Stimulated activated CD8-positive, alpha-beta memory T cell treated with anti-CD3 and anti-CD28 coated beads, Interleukin-15, amount 100 ng/mL, for 1 hour (primary cell): ENCODE data around the gene DMRT2.

Experiments
- DNase-seq: peaks from one replicate; pipeline ENCODE4 v3.0.0-alpha.2; 2020; ENCODE audit warnings: low read depth

DMRT2 gene

GRCh38 chr9:1047591-1048230 is 2.4 kb upstream of the DMRT2 start:
- no peak for DNase-seq

GRCh38 chr9:1048231-1048619 is 1.9 kb upstream of the DMRT2 start:
- DNase-seq: no peak

- DNase-seq: no peak
Observed at GRCh38 chr9:1048811-1049210, 1.3 kb upstream of the DMRT2 start.

GRCh38 chr9:1049641-1050040 is 516 bp upstream of the DMRT2 start:
- DNase-seq: no peak

DNA sequence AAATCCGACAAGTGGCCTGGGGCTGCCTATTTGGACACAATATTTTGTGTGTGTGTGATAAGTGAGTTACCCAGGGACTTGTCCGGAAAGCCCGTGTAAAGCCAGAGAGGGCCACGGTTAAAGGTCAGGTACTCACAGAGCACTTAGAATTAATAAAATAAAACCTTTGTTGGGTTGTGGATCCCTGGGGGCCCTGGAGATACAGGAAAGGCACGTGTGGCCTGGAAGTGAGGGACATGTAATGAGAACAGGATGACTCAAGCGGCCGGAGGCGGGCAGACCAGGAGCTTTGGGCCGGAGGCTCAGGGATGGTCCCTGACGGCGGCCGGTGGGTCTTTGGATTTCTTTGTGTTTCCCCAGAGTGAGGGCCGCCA is 1.0 kb downstream of the DMRT2 start:
- DNase-seq: no peak

DNA sequence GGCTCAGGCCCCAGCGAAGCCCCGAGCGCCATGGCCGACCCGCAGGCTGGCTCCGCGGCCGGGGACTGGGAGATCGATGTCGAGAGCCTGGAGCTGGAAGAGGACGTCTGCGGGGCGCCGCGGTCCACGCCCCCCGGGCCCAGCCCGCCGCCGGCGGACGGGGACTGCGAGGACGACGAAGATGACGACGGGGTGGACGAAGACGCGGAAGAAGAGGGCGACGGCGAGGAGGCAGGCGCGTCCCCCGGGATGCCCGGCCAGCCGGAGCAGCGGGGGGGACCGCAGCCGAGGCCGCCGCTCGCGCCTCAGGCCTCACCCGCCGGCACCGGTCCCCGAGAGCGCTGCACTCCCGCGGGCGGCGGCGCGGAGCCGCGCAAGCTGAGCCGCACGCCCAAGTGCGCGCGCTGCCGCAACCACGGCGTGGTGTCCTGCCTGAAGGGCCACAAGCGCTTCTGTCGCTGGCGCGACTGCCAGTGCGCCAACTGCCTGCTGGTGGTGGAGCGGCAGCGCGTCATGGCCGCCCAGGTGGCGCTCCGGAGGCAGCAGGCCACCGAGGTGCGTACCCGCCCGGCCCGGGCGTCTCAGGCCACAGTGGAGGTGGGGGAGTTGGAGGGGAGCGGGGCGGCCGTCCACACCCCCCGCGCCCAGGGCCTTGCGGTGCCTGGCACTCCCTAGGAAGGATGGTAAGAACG is 1.6 kb downstream of the DMRT2 start:
- DNase-seq: no peak

DNA sequence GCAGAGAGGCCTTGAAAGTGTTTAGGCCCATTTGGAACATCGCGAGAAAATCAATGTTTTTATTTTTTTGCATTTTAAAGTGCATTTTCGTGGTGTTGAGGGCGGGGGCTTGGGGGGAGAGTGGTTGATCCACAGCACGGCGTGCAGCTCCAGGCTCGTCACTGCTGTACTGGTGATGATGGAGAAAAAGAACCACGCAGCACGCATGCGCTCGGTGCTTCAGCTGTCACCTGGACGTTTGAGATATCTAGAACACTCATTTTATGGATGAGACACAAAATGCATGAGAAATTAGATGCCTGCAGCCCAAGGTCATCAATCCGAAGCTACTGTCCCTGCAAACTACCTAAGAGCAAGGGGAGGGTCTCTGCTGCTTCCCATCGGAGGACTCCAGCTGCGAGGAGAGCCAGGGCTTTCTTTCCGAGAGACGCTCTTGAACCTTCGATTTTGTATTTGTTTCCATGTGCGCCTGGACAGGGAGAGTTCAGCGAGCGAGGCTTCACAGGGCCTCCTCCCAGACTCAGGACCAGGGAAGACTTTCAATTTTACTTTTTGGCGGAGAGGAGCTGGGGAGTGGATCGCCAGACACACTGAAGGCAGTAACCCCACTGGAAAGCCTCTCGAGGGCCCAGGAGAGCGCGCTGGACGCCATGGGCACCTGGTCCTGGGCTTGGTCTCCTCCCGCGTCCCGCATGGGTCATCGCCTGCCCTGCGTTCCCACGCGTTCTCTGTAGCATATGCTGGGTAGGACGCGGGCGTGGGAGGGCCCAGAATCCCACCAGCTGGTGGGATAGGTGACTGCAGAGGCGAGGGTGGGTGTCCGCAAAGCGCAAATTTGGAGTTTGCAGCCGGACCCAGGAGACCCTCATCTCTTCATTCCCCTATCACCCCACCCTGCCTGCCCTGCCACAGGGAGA is 2.5 kb downstream of the DMRT2 start:
- DNase-seq: no peak

- DNase-seq: no peak
Observed at GRCh38 chr9:1053282-1053621, 3.1 kb downstream of the DMRT2 start.

- no peak for DNase-seq
Observed at GRCh38 chr9:1053986-1054425, 3.8 kb downstream of the DMRT2 start.

- DNase-seq: no peak
Observed at GRCh38 chr9:1055166-1055565, 5.0 kb downstream of the DMRT2 start.

GRCh38 chr9:1057910-1058309 is 7.8 kb downstream of the DMRT2 start:
- no peak for DNase-seq

- DNase-seq: no peak
Observed at GRCh38 chr9:1058826-1059487, 8.8 kb downstream of the DMRT2 start.

- DNase-seq: no peak
Observed at GRCh38 chr9:1065130-1065529, 15.0 kb downstream of the DMRT2 start.

DNA sequence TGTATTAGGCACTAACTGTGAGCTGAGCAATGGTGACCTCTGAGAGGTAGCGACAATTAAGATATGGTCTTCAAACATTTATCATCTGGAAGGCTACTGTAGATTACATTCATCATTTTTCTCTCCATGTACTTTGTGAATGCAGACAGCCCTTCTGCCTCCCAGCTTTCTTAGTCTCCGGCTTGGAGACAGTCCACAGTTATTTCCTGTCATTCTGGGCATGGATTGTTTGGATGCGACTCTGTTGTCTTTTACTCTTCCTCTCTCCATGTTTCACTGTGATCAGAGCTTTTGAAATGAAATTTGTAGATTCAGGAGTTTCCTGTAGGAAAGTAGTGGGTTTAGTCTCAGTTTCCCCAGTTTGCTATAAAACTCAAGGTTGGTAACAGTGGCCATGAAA is 20.5 kb downstream of the DMRT2 start:
- no peak for DNase-seq

DNA sequence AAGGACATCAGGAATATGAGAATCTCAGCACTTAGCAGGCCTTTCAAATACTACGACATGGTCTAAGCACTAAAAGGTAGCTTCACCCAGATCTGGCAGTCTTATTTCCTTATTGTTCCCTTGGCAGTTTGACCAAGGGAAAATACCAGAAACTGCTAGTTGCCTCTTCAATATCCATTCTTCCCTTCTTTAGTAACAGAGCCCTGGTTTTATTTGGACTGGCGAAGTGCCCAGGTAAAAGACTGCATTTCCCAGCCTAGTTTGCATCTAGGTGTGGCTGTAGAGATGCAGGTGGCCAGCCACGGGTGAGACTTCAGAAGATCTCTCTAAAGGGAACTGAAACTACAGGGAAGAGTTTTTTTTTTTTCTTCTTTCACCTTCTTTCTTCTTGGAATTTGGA is 21.6 kb downstream of the DMRT2 start:
- DNase-seq: no peak

- no peak for DNase-seq
Observed at GRCh38 chr9:1073497-1073896, 23.3 kb downstream of the DMRT2 start.

- no peak for DNase-seq
Observed at GRCh38 chr9:1077616-1078015, 27.5 kb downstream of the DMRT2 start.

DNA sequence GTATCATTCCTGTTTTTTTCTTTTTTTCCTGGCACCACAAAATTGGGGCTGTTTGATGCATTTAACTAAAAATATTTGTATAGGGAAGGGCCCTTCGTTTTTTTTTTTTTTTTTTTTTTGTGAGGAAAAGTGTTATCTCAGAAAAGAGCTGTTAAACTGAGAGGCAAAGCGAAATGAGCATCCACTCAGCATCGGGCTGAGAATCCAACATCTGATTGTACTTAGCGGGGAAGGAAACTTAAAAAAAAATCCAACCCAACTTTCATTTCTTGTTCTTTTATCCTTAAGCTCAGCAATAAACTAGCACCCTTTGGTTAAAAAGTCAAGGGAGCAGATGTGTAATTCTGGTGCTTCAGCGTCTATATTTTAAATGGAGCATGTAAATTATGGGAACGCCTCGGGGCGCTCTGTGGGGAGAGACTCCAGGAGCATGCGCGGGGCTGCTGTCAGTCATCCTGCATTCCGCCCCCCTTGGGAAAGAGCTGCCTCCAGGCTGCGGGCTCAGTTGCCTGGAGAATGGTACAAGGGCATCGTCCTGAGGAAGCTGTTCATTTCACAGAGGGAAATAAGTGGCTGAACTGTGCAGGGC is 33.3 kb downstream of the DMRT2 start:
- DNase-seq: no peak

- no peak for DNase-seq
Observed at GRCh38 chr9:1085086-1085485, 34.9 kb downstream of the DMRT2 start.

DNA sequence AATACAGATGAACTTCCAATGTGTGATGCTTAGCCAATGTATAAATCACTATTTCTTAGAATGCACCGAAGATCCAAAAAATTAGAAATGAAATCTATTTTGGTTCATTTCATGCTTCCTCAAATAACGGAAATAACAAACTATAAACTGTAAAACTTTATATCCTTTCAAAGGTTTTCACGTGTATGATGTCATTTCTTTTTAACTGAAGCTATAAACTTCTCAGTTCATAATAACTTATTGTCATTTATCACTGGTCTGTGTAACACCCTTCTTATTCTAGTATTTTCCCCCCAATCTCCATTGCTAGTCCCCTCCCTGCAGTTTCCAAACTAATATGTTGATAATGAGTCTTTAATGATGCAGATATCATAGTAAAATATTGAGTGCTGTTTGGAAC is 36.4 kb downstream of the DMRT2 start:
- no peak for DNase-seq

DNA sequence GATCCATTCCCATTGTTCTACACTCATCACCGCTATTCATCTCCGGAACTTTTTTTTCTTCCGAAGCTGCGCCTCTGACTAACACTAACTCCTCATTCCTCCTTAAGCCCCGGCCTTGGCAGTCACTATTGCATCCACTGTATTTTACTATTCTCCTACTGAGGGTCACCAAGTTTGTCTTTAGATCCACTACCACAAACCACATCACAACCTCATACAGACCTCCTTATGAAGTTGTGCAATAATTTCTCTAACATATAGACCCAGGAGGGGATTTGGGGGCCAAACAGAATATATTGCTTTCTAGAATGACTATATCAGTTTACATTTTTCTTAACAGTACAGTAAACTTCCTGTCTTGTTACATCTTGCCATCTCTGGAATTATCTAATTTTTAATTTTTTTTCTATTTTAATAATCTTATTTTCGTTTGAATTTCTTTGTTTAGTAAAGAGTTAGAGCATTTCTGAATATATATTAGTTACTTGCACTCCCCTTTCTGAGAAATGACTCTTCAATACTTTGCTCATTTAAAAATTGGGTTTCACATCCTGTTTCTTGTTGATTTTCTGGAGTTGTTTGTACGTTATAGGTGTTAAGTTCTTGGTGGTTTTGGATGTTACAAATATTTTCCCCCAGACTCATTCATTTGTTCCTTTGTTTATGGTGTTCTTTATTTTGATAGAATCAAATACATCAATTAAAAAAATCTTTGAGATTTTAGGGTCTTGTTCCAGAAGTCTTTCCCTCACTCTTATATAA is 37.1 kb downstream of the DMRT2 start:
- no peak for DNase-seq
